ENCODE measurements around the gene DRC7.
"Not testable (repeated sequence)": the region's sequence is repeated elsewhere in the genome, so short reads cannot be mapped to it uniquely, and the experiment has no call there.

The DRC7 gene

GRCh38 chr16:57695680-57696069, 1.1 kb downstream of the DRC7 start:
- DNase-seq: no peak

GRCh38 chr16:57696240-57696639, 1.6 kb downstream of the DRC7 start:
- DNase-seq: no peak

GRCh38 chr16:57697896-57698537, 3.4 kb downstream of the DRC7 start:
- DNase-seq: no peak

- no peak for DNase-seq
Measured at GRCh38 chr16:57698812-57699405, 4.3 kb downstream of the DRC7 start.

- DNase-seq: no peak
Measured at GRCh38 chr16:57699481-57699880, 4.9 kb downstream of the DRC7 start.

- DNase-seq: no peak
Measured at GRCh38 chr16:57699899-57700298, 5.3 kb downstream of the DRC7 start.

- DNase-seq: no peak
Measured at GRCh38 chr16:57700781-57701551, 6.4 kb downstream of the DRC7 start.

GRCh38 chr16:57701759-57702371, 7.3 kb downstream of the DRC7 start:
- no peak for DNase-seq

- no peak for DNase-seq
Measured at GRCh38 chr16:57703416-57704010, 8.9 kb downstream of the DRC7 start.

- DNase-seq: no peak
Measured at GRCh38 chr16:57704011-57704904, 9.7 kb downstream of the DRC7 start.

GRCh38 chr16:57704905-57705852, 10.6 kb downstream of the DRC7 start:
- DNase-seq: no peak

- DNase-seq: no peak
Measured at GRCh38 chr16:57706717-57707116, 12.1 kb downstream of the DRC7 start.

GRCh38 chr16:57707331-57707730, 12.7 kb downstream of the DRC7 start:
- DNase-seq: no peak

- DNase-seq: no peak
Measured at GRCh38 chr16:57708168-57708567, 13.6 kb downstream of the DRC7 start.

GRCh38 chr16:57709663-57710062, 15.1 kb downstream of the DRC7 start:
- DNase-seq: no peak

- no peak for DNase-seq
Measured at GRCh38 chr16:57711346-57711745, 16.7 kb downstream of the DRC7 start.

GRCh38 chr16:57711993-57712392, 17.4 kb downstream of the DRC7 start:
- DNase-seq: no peak

GRCh38 chr16:57712569-57712968, 18.0 kb downstream of the DRC7 start:
- DNase-seq: not testable (repeated sequence)

GRCh38 chr16:57713596-57713995, 19.0 kb downstream of the DRC7 start:
- DNase-seq: no peak

GRCh38 chr16:57714047-57714446, 19.4 kb downstream of the DRC7 start:
- no peak for DNase-seq

- peak; percentile 15 for DNase-seq
Measured at GRCh38 chr16:57720142-57720575, 25.6 kb downstream of the DRC7 start.
